SJSA1 (cell line): ENCODE data around the gene GGT5. TPM values are rescaled to one million over a fixed set of nuclear protein-coding genes. Genes with fewer than 3 reads are reported as not detected.
"Not testable (repeated sequence)": the region's sequence is repeated elsewhere in the genome, so short reads cannot be mapped to it uniquely, and the experiment has no call there.

Source experiments
- DNase-seq, 2 experiments: peaks; one replicate each; pipeline ENCODE4 v3.0.0-alpha.2; 2015 to 2020; ENCODE audit warnings: low spot score in 2 of 2, low read depth in 1 of 2
- H3K27ac ChIP-seq: fragments of 250-450 bp; sonication (Bioruptor Pico); 2 replicates; pipeline ENCODE4 v1.5.1; 2020; ENCODE audit warnings: mild to moderate bottlenecking, moderate library complexity
- H3K27me3 ChIP-seq: fragments of 250-450 bp; sonication (Bioruptor Pico); replicated peaks from 2 replicates; pipeline ENCODE4 v1.5.1; 2020; ENCODE audit warnings: mild to moderate bottlenecking, moderate library complexity
- H3K36me3 ChIP-seq: fragments of 250-450 bp; sonication (Bioruptor Pico); 2 replicates; pipeline ENCODE4 v1.5.1; 2020; ENCODE audit warnings: mild to moderate bottlenecking
- H3K4me1 ChIP-seq: fragments of 250-450 bp; sonication (Bioruptor Pico); replicated peaks from 2 replicates; pipeline ENCODE4 v1.6.1; 2021; ENCODE audit warnings: mild to moderate bottlenecking
- H3K4me3 ChIP-seq: fragments of 250-450 bp; sonication (Bioruptor Pico); 2 replicates; pipeline ENCODE4 v1.5.1; 2020; ENCODE audit warnings: mild to moderate bottlenecking
- H3K9me3 ChIP-seq: fragments of 250-450 bp; sonication (Bioruptor Pico); replicated peaks from 2 replicates; pipeline ENCODE4 v1.5.1; 2020; ENCODE audit warnings: mild to moderate bottlenecking
- total RNA-seq: library from RNA; depleted of rRNA; stranded (reverse); fragments of >200 nt; shearing (Covaris generic); gene quantifications from 2 replicates; pipeline ENCODE4 v1.2.3, GENCODE V29; 2014

GGT5 gene
- total RNA-seq, 1 experiment from 2014 or later: 0.66 TPM

DNA sequence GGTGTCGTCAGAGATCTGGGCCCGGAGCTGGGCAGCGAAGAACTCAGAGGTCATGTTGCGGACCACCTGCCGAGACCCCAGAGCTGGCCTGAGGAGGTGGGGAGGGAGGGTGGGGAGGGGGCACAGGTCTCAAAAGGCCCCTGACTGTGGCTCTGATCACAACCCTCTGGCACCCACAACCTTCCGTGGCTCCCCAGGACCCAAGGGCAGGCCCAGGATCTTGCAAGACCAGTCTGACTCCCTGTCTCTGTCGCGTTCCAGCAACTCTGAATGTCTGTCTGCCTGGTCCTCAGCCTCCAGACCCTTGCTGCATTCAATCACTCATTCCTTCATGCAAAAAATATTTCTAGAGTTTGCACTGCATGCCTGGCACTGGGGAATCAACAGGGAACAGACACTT, 4.5 kb upstream of the GGT5 start:
- DNase-seq, H3K4me3 ChIP-seq, H3K36me3 ChIP-seq, H3K27ac ChIP-seq, H3K9me3 ChIP-seq, H3K27me3 ChIP-seq: not testable (repeated sequence)
- peaks cover 33% of the 10 kb centered on the region for H3K4me1 ChIP-seq

DNA sequence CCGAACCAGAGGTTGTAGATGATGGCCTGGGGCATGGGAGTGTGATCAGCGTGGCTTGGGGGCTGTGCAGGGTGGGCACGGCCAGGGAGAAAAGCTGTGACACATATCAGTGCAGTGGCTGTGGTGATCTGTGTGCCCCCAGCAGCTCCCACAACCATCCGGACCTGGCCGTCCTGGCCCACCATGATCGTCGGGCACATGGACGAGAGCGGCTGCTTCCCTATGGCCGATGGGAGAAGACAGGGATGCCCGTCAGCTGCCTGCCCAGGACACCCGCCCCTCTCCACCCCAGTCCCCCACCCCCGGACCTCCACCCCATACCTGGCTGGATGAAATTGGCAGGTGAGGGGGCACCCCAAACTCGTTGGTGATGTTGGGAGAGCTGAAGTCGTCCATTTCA, 3.7 kb upstream of the GGT5 start:
- not testable (repeated sequence) for H3K4me3 ChIP-seq, H3K36me3 ChIP-seq, H3K27me3 ChIP-seq, H3K9me3 ChIP-seq, DNase-seq, H3K27ac ChIP-seq
- peaks cover 41% of the 10 kb centered on the region for H3K4me1 ChIP-seq

GRCh38 chr22:24247564-24248344, 2.9 kb upstream of the GGT5 start:
- Histone ChIP-seq H3K27me3 (no peaks in the 10 kb centered on the region), H3K36me3 (no peaks in the 10 kb centered on the region), H3K9me3 (no peaks in the 10 kb centered on the region), H3K27ac (no peak overlapping the region), H3K4me3 (no peak overlapping the region), H3K4me1 (peaks cover 45% of the 10 kb centered on the region)
- DNase-seq: peak; percentile 89 to 92

DNA sequence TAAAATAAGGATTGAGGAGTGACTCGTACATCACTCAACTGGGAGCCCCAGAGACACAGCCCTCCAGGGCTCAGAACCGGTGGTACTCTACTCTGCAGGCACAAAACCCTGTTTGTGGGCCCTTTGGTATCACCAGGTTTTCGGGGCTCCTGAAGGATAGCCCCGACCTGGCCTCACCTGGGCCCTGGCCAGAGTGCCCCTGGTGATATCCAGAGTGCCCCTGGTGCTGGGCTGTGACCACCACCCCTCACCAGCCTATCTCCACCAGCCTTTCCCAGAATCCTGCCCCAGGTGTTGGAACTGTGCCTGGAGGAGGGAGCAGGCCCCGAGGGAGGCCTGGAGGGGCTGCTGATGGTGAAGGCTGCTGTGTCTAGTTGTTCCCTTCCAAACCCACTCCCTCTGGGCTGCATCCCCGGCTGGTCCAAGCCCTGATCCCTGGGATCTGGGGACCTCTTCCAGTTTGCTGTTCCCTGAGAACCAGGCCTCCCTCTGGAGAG, 2.2 kb upstream of the GGT5 start:
- no peak for DNase-seq
- no peak overlapping the region for H3K4me3 ChIP-seq

DNA sequence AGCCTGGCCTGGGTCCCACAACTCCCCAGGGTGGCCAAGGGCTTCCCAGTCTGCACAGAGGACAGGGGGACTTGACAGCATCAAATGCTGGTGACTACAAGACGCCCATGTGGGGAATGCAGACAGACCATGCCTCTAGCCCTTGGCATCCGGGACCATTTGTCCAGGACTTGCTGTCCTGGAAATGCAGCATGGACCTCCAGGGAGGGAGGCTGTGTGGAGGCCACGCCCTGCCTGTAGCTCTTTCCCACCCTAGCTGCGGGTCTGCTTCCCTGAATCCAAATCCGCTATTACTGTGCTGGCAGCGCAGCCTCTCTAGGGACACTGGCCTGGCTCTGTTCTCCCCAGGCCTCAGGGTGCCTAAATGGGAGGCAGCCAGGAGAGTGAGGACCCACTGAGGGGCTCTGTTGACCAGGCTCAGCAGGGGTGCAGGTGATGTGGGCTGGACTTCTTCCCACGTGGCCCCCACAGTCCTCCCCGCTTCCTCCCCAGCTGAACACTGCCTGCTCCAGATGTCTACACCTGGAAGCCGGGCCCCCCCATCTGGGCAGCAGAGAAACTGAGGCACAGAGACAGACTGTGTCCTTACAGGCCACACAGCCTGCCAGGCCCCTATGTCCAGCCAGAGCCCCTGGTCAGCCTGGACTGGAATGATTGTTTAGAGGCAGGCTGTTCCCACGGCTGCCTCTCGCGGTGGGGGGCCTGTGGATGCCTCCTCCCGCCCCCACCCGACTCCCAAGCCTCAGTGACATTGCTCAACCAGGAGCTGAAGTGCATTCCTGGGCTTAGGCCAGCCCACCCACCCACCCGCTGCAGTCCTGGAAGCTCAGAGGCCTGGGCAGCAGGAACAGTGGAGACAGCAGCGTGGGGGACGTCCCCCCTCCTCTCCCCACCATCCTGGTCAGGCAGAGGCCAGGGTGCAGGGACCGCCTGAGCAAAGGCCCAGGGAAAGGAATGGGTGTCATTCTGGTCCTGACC, 991 bp upstream of the GGT5 start:
- H3K27me3 ChIP-seq, H3K36me3 ChIP-seq, H3K9me3 ChIP-seq, H3K4me3 ChIP-seq: not testable (repeated sequence)
- Histone ChIP-seq H3K4me1 (peaks cover 53% of the 10 kb centered on the region), H3K27ac (peak overlapping the region; percentile 96)
- DNase-seq: peak; percentile 77 to 79

More for the DNA sequence above, 2.2 kb upstream of the GGT5 start:
- peaks cover 52% of the 10 kb centered on the region for H3K4me1 ChIP-seq
- no peaks in the 10 kb centered on the region for H3K36me3 ChIP-seq
- no peaks in the 10 kb centered on the region for H3K9me3 ChIP-seq
- no peaks in the 10 kb centered on the region for H3K27me3 ChIP-seq
- H3K27ac ChIP-seq: peak overlapping the region; percentile 73

DNA sequence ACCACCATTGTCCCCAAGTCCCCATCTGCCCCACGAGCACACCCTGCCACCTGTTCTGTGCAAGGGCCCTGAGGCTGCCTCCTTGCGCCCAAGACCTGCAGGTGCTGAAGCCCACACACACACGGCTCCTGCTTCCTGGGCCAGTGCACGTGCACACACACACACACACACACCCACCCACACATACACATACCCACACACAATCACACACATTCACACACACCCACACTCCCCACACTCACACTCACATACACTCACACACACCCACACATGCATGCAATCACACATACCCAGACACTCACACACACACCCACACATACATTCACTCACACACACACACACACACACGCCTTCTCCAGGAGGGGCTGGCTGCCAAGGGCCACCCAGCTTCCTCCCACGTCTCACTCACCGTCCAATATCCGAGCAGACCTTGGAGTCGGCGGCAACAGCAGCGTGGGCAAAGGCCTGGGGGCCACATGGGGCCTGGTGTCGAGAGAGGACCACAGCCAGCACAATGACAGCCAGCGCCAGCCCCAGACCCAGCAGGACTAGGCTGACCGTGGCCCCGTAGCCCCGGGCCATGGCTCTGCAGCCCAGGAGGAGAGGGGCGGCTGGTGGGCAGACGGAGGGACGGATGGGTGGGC, 616 bp downstream of the GGT5 start:
- H3K4me3 ChIP-seq: no peak overlapping the region; the same call in 1 of the 2 replicates
- H3K27me3 ChIP-seq: no peaks in the 10 kb centered on the region
- no peaks in the 10 kb centered on the region for H3K36me3 ChIP-seq
- no peak overlapping the region; the same call in 1 of the 2 replicates for H3K27ac ChIP-seq
- no peak for DNase-seq
- peaks cover 53% of the 10 kb centered on the region for H3K4me1 ChIP-seq
- H3K9me3 ChIP-seq: no peaks in the 10 kb centered on the region

DNA sequence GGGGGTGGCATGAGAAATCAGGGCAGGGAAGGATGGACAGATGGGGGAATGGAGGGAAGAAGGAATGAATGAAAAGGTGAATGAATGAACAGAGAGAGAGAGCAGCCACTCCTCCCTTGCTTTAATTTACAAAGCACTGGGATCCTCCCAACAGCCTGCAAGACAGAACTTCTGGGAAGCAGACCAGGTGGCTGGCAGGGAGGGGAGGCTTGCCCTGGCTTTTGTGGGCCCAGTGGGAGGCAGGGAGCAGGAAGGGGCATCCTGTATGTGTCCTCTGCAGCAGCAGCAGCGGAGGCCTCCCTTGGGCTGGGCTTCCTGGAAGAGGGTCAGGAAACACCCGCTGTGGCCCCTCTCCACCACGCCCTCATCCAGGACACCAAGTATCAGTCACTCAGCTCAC, 1.5 kb downstream of the GGT5 start:
- H3K36me3 ChIP-seq, H3K4me3 ChIP-seq, H3K9me3 ChIP-seq, DNase-seq, H3K27ac ChIP-seq, H3K27me3 ChIP-seq: not testable (repeated sequence)
- peaks cover 53% of the 10 kb centered on the region for H3K4me1 ChIP-seq

GRCh38 chr22:24240985-24241692, 3.7 kb downstream of the GGT5 start:
- not testable (repeated sequence) for H3K4me3 ChIP-seq, H3K9me3 ChIP-seq, H3K27ac ChIP-seq, H3K36me3 ChIP-seq, H3K27me3 ChIP-seq, DNase-seq
- peaks cover 39% of the 10 kb centered on the region for H3K4me1 ChIP-seq

DNA sequence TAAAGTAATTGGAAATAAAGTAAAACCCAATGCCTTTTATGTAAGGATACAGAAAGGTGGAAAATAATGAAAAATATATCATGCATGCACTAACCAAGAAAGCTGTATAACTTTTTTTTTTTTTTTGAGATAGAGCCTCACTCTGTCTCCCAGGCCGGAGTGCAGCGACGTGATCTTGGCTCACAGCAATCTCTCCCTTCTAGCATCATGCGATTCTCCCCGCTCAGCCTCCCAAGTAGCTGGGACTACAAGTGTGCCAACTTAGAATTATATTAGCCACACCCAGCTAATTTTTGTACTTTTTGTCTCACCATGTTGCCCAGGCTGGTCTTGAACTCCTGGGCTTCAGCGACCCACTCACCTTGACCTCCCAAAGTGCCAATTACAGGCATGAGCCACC, 4.5 kb downstream of the GGT5 start:
- DNase-seq: no peak
- H3K4me3 ChIP-seq: no peak overlapping the region
- no peak overlapping the region for H3K27ac ChIP-seq
- no peaks in the 10 kb centered on the region for H3K36me3 ChIP-seq
- H3K9me3 ChIP-seq: no peaks in the 10 kb centered on the region
- no peaks in the 10 kb centered on the region for H3K27me3 ChIP-seq
- H3K4me1 ChIP-seq: peaks cover 32% of the 10 kb centered on the region

DNA sequence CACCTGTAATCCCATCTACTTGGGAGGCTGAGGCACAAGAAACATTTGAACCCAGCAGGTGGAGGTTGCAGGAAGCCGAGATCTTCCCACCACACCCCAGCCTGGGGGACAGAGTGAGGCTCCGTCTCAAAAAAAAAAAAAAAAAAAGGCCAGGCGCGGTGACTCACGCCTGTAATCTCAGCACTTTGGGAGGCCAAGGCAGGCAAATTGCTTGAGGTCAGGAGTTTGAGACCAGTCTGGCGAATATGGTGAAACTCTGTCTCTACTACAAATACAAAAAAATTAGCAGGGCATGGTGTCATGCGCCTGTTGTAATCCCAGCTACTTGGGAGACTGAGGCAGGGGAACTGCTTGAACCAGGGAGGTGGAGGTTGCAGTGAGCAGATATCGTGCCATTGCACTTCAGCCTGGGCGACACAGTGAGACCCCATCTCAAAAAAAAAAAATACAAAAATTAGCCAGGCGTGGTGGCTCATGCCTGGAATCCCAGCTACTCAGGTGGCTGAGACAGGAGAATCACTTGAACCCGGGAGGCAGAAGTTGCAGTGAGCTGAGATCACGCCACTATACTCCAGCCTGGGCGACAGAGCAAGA, 6.7 kb downstream of the GGT5 start:
- H3K27ac ChIP-seq, H3K9me3 ChIP-seq, H3K4me3 ChIP-seq, H3K36me3 ChIP-seq, H3K27me3 ChIP-seq: not testable (repeated sequence)
- H3K4me1 ChIP-seq: peaks cover 11% of the 10 kb centered on the region
- peak in 1 of 2 experiments; percentile 11 for DNase-seq

DNA sequence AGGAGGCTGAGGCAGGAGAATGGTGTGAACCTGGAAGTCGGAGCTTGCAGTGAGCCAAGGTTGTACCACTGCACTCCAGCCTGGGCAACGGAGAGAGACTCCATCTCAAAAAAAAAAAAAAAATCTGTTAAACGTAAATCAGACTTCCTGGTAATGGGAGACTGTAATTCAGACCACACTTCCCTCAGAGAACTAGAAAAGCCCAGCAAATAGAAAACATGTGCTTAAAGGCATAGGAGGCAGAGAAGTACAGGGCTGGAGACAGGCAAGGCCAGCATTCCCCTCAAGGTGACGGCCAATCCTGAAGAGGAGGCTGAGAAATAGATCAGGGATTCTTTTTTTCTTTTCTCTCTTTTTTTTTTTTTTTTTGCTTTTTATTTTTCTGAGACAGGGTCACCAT, 8.2 kb downstream of the GGT5 start:
- Histone ChIP-seq H3K9me3 (no peaks in the 10 kb centered on the region), H3K4me3 (no peak overlapping the region), H3K27ac (no peak overlapping the region), H3K4me1 (0 out of 2 replicates have a peak, but pooled peaks cover 3% of the 10 kb centered on the region), H3K36me3 (no peaks in the 10 kb centered on the region), H3K27me3 (no peaks in the 10 kb centered on the region)
- DNase-seq: no peak

GRCh38 chr22:24235315-24235714, 9.6 kb downstream of the GGT5 start:
- Histone ChIP-seq H3K9me3 (no peaks in the 10 kb centered on the region), H3K4me3 (no peak overlapping the region), H3K4me1 (0 out of 2 replicates have a peak, but pooled peaks cover 3% of the 10 kb centered on the region), H3K27ac (no peak overlapping the region), H3K27me3 (no peaks in the 10 kb centered on the region), H3K36me3 (no peaks in the 10 kb centered on the region)
- no peak for DNase-seq

DNA sequence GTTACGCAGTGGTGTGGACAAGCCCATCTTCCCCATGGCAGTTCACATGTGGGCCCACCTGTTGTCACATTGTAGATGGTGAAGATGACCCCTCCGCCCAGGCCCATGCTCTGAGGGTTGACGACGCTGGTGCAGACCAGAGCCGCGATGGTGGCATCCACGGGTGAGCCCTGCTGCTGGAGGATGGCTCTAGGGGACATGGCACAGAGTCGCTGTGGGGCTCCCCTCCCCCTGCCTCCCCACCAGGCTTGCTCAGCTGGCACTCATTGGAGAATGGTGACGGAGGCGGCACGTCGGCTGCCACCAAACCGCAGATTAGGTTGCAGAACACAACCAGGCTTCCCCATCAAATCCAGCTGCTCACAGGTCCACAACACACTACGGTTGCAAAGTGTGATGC, 11.1 kb downstream of the GGT5 start:
- no peak for DNase-seq
- Histone ChIP-seq H3K9me3 (no peaks in the 10 kb centered on the region), H3K4me1 (0 out of 2 replicates have a peak, but pooled peaks cover 3% of the 10 kb centered on the region), H3K4me3 (no peak overlapping the region), H3K27ac (no peak overlapping the region), H3K27me3 (no peaks in the 10 kb centered on the region), H3K36me3 (no peaks in the 10 kb centered on the region)
